Activated CD4-positive, alpha-beta T cell treated with anti-CD3 and anti-CD28 coated beads, Interleukin-2, amount 10 ng/mL, durations not matched to agents 7 days and 5 days (primary cell): ENCODE measurements around the gene HID1. TPM values are rescaled to one million over a fixed set of nuclear protein-coding genes. Genes with fewer than 3 reads are reported as not detected.

Experiments
- CTCF ChIA-PET: fragments of 350-600 bp; sonication (Branson Sonifier 250); formaldehyde crosslinking; loops from one replicate; lab custom pipeline; 2021; ENCODE audit warnings: antibody characterized with exemption; lab: Charles Lee
- POLR2A ChIA-PET: fragments of 350-600 bp; sonication (Branson Sonifier 250); formaldehyde crosslinking; loops from one replicate; lab custom pipeline; 2021; ENCODE audit warnings: antibody characterized with exemption; lab: Charles Lee
- DNase-seq: peaks from one replicate; pipeline ENCODE4 v3.0.0-alpha.2; 2020
- H3K27ac Mint-ChIP-seq: one replicate; pipeline ENCODE4 v1.8.0; 2021; ENCODE audit warnings: mild to moderate bottlenecking, moderate library complexity, mixed read lengths
- H3K27me3 Mint-ChIP-seq: one replicate; pipeline ENCODE4 v1.8.0; 2021; ENCODE audit warnings: mixed read lengths
- H3K36me3 Mint-ChIP-seq: one replicate; pipeline ENCODE4 v1.8.0; 2021; ENCODE audit warnings: low read depth, mixed read lengths
- H3K4me1 Mint-ChIP-seq: one replicate; pipeline ENCODE4 v1.8.0; 2021; ENCODE audit warnings: mixed read lengths
- H3K4me3 Mint-ChIP-seq: one replicate; pipeline ENCODE4 v1.8.0; 2021; ENCODE audit warnings: mild to moderate bottlenecking, moderate library complexity, mixed read lengths
- H3K9me3 Mint-ChIP-seq: one replicate; pipeline ENCODE4 v1.8.0; 2021; ENCODE audit warnings: mixed read lengths
- total RNA-seq, 2 experiments: library from RNA; stranded (reverse); gene quantifications; one replicate each; pipeline ENCODE4 v1.2.3, GENCODE V29; 2021

Gene HID1
- total RNA-seq, 2 experiments from 2014 or later: 0.44 to 0.82 TPM

- Mint-ChIP-seq H3K4me3 (no peak overlapping the region), H3K9me3 (no peaks in the 10 kb centered on the region), H3K27ac (no peak overlapping the region), H3K4me1 (peaks cover 2% of the 10 kb centered on the region), H3K27me3 (peaks cover 65% of the 10 kb centered on the region), H3K36me3 (no peaks in the 10 kb centered on the region)
- POLR2A ChIA-PET: interaction anchor here (0.6 kb wide), 1 partner anchor 20 kb away, joined by 3 read pairs; no protein-coding TSS in a partner anchor
- CTCF ChIA-PET: interaction anchor here (0.6 kb wide), 1 partner anchor 831 kb away, joined by 3 read pairs; no protein-coding TSS in a partner anchor
- DNase-seq: no peak
Measured at GRCh38 chr17:74937064-74938051, 35.2 kb downstream of the HID1 start.

- DNase-seq: no peak
- no peaks in the 10 kb centered on the region for H3K36me3 Mint-ChIP-seq
- H3K4me3 Mint-ChIP-seq: no peak overlapping the region
- H3K4me1 Mint-ChIP-seq: peaks cover 2% of the 10 kb centered on the region
- CTCF ChIA-PET: no interaction called here
- peaks cover 70% of the 10 kb centered on the region for H3K27me3 Mint-ChIP-seq
- no peak overlapping the region for H3K27ac Mint-ChIP-seq
- POLR2A ChIA-PET: no interaction called here
- H3K9me3 Mint-ChIP-seq: no peaks in the 10 kb centered on the region
Measured at GRCh38 chr17:74936470-74936799, 36.1 kb downstream of the HID1 start.

- Mint-ChIP-seq H3K36me3 (no peaks in the 10 kb centered on the region), H3K4me3 (no peak within 1 kb of the TSS), H3K27me3 (peaks cover 73% of the 10 kb centered on the region), H3K9me3 (no peaks in the 10 kb centered on the region), H3K27ac (no peak within 1 kb of the TSS), H3K4me1 (peaks cover 2% of the 10 kb centered on the region)
- CTCF ChIA-PET: no interaction called here
- POLR2A ChIA-PET: no interaction called here
- DNase-seq: no peak
Measured at GRCh38 chr17:74935585-74936469, 36.7 kb downstream of the HID1 start, which contains the start of gene OTOP3. Gene OTOP3, plus strand, starts transcription at chr17:74935898. Its CDS starts 24 bp downstream, at chr17:74935922.

- DNase-seq: no peak
- POLR2A ChIA-PET: no interaction called here
- Mint-ChIP-seq H3K27me3 (peaks cover 77% of the 10 kb centered on the region), H3K4me3 (no peak overlapping the region), H3K9me3 (no peaks in the 10 kb centered on the region), H3K36me3 (no peaks in the 10 kb centered on the region), H3K4me1 (peaks cover 2% of the 10 kb centered on the region), H3K27ac (no peak overlapping the region)
- CTCF ChIA-PET: interaction anchor here (0.6 kb wide), 1 partner anchor 348 kb away, joined by 3 read pairs; no protein-coding TSS in a partner anchor
Measured at GRCh38 chr17:74935048-74935447, 37.5 kb downstream of the HID1 start.

GRCh38 chr17:74930535-74931036 is 42.0 kb downstream of the HID1 start:
- H3K27ac Mint-ChIP-seq: no peak overlapping the region
- ChIA-PET CTCF (interaction anchor here (0.9 kb wide), 1 partner anchor 241 kb away, joined by 7 read pairs; no protein-coding TSS in a partner anchor), POLR2A (no interaction called here)
- no peaks in the 10 kb centered on the region for H3K9me3 Mint-ChIP-seq
- H3K27me3 Mint-ChIP-seq: peaks cover 71% of the 10 kb centered on the region
- H3K4me3 Mint-ChIP-seq: no peak overlapping the region
- no peak for DNase-seq
- no peaks in the 10 kb centered on the region for H3K4me1 Mint-ChIP-seq
- H3K36me3 Mint-ChIP-seq: no peaks in the 10 kb centered on the region

- POLR2A ChIA-PET: no interaction called here
- no peak overlapping the region for H3K4me3 Mint-ChIP-seq
Measured at GRCh38 chr17:74928786-74929185, 43.8 kb downstream of the HID1 start.

GRCh38 chr17:74925242-74925641 is 47.3 kb downstream of the HID1 start:
- POLR2A ChIA-PET: no interaction called here
- peaks cover 69% of the 10 kb centered on the region for H3K27me3 Mint-ChIP-seq

More at GRCh38 chr17:74928786-74929185, 43.8 kb downstream of the HID1 start:
- Mint-ChIP-seq H3K9me3 (no peaks in the 10 kb centered on the region), H3K4me1 (no peaks in the 10 kb centered on the region), H3K27me3 (peaks cover 74% of the 10 kb centered on the region), H3K27ac (no peak overlapping the region), H3K36me3 (no peaks in the 10 kb centered on the region)
- CTCF ChIA-PET: no interaction called here
- DNase-seq: no peak

GRCh38 chr17:74924250-74924948 is 48.2 kb downstream of the HID1 start, which contains the start of gene OTOP2:
Gene OTOP2, plus strand, starts transcription at chr17:74924273. Its CDS starts 360 bp downstream, at chr17:74924633.
- Mint-ChIP-seq H3K27ac (no peak within 1 kb of the TSS), H3K9me3 (no peaks in the 10 kb centered on the region), H3K4me1 (no peaks in the 10 kb centered on the region), H3K4me3 (no peak within 1 kb of the TSS), H3K27me3 (peaks cover 68% of the 10 kb centered on the region), H3K36me3 (no peaks in the 10 kb centered on the region)
- DNase-seq: no peak
- CTCF ChIA-PET: interaction anchor here (0.7 to 4.7 kb wide), 7 partner anchors 9 to 277 kb away, joined by 3 to 27 read pairs (median 3); partner anchors contain the start of genes FDXR and MRPL58
- POLR2A ChIA-PET: no interaction called here

More at GRCh38 chr17:74925242-74925641, 47.3 kb downstream of the HID1 start:
- Mint-ChIP-seq H3K4me3 (no peak overlapping the region), H3K4me1 (no peaks in the 10 kb centered on the region), H3K27ac (no peak overlapping the region), H3K36me3 (no peaks in the 10 kb centered on the region), H3K9me3 (no peaks in the 10 kb centered on the region)
- CTCF ChIA-PET: interaction anchor here (1.0 to 4.7 kb wide), 3 partner anchors 12 to 35 kb away, joined by 3 to 27 read pairs (median 4); no protein-coding TSS in a partner anchor
- no peak for DNase-seq

- no peaks in the 10 kb centered on the region for H3K36me3 Mint-ChIP-seq
- DNase-seq: peak; percentile 71
- H3K27me3 Mint-ChIP-seq: peaks cover 68% of the 10 kb centered on the region
- ChIA-PET CTCF (interaction anchor here (0.6 to 4.7 kb wide), 9 partner anchors 9 to 278 kb away, joined by 3 to 27 read pairs (median 3); partner anchors contain the start of genes FDXR and MRPL58), POLR2A (no interaction called here)
- no peak overlapping the region for H3K27ac Mint-ChIP-seq
- H3K4me1 Mint-ChIP-seq: no peaks in the 10 kb centered on the region
- no peaks in the 10 kb centered on the region for H3K9me3 Mint-ChIP-seq
- H3K4me3 Mint-ChIP-seq: no peak overlapping the region
Measured at GRCh38 chr17:74923538-74924249, 48.9 kb downstream of the HID1 start.

GRCh38 chr17:74922694-74923537 is 49.6 kb downstream of the HID1 start, which contains the start of gene USH1G:
Gene USH1G, minus strand, starts transcription at chr17:74923255. Its CDS starts 182 bp downstream, at chr17:74923073.
- ChIA-PET CTCF (interaction anchor here (0.6 to 4.7 kb wide), 9 partner anchors 10 to 199 kb away, joined by 3 to 27 read pairs (median 3); partner anchors contain the start of genes FDXR and MRPL58), POLR2A (no interaction called here)
- H3K27ac Mint-ChIP-seq: no peak within 1 kb of the TSS
- no peaks in the 10 kb centered on the region for H3K36me3 Mint-ChIP-seq
- no peak for DNase-seq
- no peak within 1 kb of the TSS for H3K4me3 Mint-ChIP-seq
- peaks cover 63% of the 10 kb centered on the region for H3K27me3 Mint-ChIP-seq
- no peaks in the 10 kb centered on the region for H3K9me3 Mint-ChIP-seq
- H3K4me1 Mint-ChIP-seq: no peaks in the 10 kb centered on the region
